Mesendoderm (in vitro differentiated cells): ENCODE data around the gene TBCD.

Experiments
- DNase-seq: peaks from one replicate; pipeline ENCODE4 v3.0.0; 2013
- H2AK5ac ChIP-seq: 2 replicates; pipeline ENCODE4 v1.6.1; 2013; ENCODE audit warnings: low read length, inconsistent platforms
- H2BK120ac ChIP-seq: 2 replicates; pipeline ENCODE4 v1.6.1; 2013; ENCODE audit warnings: low read depth, mild to moderate bottlenecking, low read length, moderate library complexity, mixed read lengths
- H2BK15ac ChIP-seq: replicated peaks from 2 replicates; pipeline ENCODE4 v1.6.1; 2013; ENCODE audit warnings: low read depth, mild to moderate bottlenecking, moderate library complexity
- H2BK5ac ChIP-seq: 2 replicates; pipeline ENCODE4 v1.6.1; 2013; ENCODE audit warnings: low read length, inconsistent platforms
- H3K18ac ChIP-seq: 2 replicates; pipeline ENCODE4 v1.6.1; 2013; ENCODE audit warnings: mild to moderate bottlenecking, low read length, mixed read lengths
- H3K23ac ChIP-seq: one replicate; pipeline ENCODE4 v1.6.1; 2013; ENCODE audit warnings: low read length
- H3K27ac ChIP-seq: 2 replicates; pipeline ENCODE4 v1.5.1; 2013; ENCODE audit warnings: low read depth, mild to moderate bottlenecking, inconsistent platforms, low read length, moderate library complexity
- H3K27me3 ChIP-seq: 2 replicates; pipeline ENCODE4 v1.6.1; 2013; ENCODE audit warnings: low read length, control low read depth, mild to moderate bottlenecking, inconsistent platforms; ENCODE audit not compliant: insufficient read depth, poor library complexity
- H3K36me3 ChIP-seq: 2 replicates; pipeline ENCODE4 v1.6.1; 2013; ENCODE audit warnings: low read length, inconsistent platforms; ENCODE audit not compliant: control insufficient read depth, insufficient read depth
- H3K4ac ChIP-seq: one replicate; pipeline ENCODE4 v1.6.1; 2013; ENCODE audit warnings: low read depth, mild to moderate bottlenecking, low read length, moderate library complexity
- H3K4me1 ChIP-seq: 2 replicates; pipeline ENCODE4 v1.6.1; 2013; ENCODE audit warnings: low read depth, low read length, inconsistent platforms; ENCODE audit not compliant: control insufficient read depth
- H3K4me2 ChIP-seq: 2 replicates; pipeline ENCODE4 v1.6.1; 2013; ENCODE audit warnings: low read length
- H3K4me3 ChIP-seq: 2 replicates; pipeline ENCODE4 v1.5.1; 2013; ENCODE audit warnings: mild to moderate bottlenecking, low read length
- H3K56ac ChIP-seq: one replicate; pipeline ENCODE4 v1.6.1; 2013; ENCODE audit warnings: low read length
- H3K79me1 ChIP-seq: 2 replicates; pipeline ENCODE4 v1.6.1; 2013; ENCODE audit warnings: low read length, inconsistent platforms
- H3K79me2 ChIP-seq: 2 replicates; pipeline ENCODE4 v1.6.1; 2013; ENCODE audit warnings: mild to moderate bottlenecking, low read length; ENCODE audit not compliant: control insufficient read depth, insufficient read depth
- H3K9ac ChIP-seq: 2 replicates; pipeline ENCODE4 v1.6.1; 2013; ENCODE audit warnings: low read length, inconsistent platforms
- H4K5ac ChIP-seq: one replicate; pipeline ENCODE4 v1.6.1; 2013; ENCODE audit warnings: low read length
- H4K8ac ChIP-seq: one replicate; pipeline ENCODE4 v1.6.1; 2013; ENCODE audit warnings: low read depth, mild to moderate bottlenecking, control low read depth, low read length, moderate library complexity
- WGBS: extraction: QIAGEN DNeasy Blood & Tissue Kit; methylation state at CpG from one replicate; pipeline ENCODE4 v1.1.7; 2013; ENCODE audit warnings: low lambda C conversion rate, missing lambda C conversion rate; ENCODE audit not compliant: insufficient coverage; ENCODE audit errors: extremely low coverage; 5-methylcytosine and 5-hydroxymethylcytosine counted together

TBCD gene

DNA sequence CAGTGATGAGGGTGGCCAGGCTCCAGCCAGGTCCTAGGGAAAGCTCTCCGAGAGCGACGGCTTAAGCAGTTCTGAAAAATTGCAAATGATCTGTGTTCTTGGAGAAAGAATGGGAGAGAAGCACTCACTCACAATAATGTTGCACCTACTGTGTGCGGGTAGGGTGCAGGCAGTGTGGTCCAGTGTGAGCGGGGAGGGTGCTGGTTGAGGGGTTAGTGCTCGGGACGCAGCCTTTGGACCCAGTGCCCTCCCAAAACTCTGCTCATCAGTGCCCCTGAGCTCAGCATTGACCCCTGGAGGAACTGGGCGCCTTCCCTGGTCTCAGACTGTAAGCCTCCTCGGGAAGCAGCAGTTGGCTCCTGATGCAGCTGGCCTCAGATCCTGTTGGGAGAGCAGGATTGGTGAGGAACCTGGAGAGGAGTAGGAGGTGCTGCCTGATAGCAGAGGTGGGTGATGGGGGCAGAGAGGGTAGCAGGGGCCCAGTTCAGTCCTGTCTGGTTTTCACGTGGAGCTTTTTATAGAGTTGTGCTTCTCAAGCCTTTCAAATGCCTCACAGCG lies 111.6 kb downstream of the TBCD start:
- Histone ChIP-seq H3K4me1 (no peaks in the 10 kb centered on the region), H4K8ac (no peak overlapping the region)

DNA sequence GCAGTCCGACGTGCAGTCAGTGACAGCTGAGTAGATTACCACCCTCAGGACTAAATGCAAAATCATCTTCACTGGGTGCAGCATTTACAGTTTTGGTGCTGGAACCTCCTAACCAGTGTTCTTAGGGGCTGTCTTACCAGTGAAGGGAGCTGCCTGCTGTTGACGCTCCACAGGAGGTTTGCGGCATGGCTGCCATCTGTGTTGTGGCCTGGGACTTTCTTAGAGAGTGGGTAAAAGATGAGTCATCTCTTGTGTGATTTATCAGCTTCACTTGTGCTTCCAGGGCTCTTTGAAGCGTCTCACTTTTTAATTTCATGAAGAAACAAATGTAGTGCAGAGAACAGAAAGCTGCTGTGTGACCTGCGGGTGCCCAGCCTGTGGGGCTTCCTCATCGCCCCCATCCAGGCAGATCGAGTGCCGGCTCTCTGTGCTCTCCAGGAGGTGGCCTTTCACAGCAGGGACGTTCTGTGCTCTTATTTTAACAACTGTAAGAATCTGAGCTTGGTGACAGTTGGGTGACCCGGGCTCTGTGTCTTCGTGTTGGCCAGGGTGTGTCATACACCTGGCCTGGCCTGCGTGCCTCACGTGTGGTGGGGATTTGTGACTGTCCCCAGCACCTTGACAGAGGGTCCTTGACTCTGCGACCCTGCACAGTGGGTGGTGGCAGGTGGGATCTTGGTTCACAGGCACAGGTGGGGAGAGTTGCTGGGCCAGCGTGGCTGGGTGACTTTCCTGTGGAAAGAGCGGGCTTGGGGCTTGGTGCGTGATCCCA lies 112.3 kb downstream of the TBCD start:
- Histone ChIP-seq H3K4me3 (no peak overlapping the region), H3K4ac (no peak overlapping the region), H4K8ac (no peak overlapping the region), H3K27ac (no peak overlapping the region), H3K27me3 (no peaks in the 10 kb centered on the region), H4K5ac (no peak overlapping the region), H2BK5ac (no peak overlapping the region), H3K56ac (no peak overlapping the region), H2BK15ac (no peak overlapping the region), H3K79me1 (peaks cover 4% of the 10 kb centered on the region), H3K23ac (no peak overlapping the region), H3K36me3 (no peaks in the 10 kb centered on the region), H3K9ac (no peak overlapping the region), H3K79me2 (no peaks in the 10 kb centered on the region), H3K4me2 (no peak overlapping the region), H2AK5ac (no peak overlapping the region), H3K4me1 (no peaks in the 10 kb centered on the region), H2BK120ac (no peak overlapping the region), H3K18ac (no peak overlapping the region)
- DNase-seq, result peak; percentile 33
- no CpG with 5 or more reads among the region's 18 CpGs for WGBS

More for the DNA sequence above, 111.6 kb downstream of the TBCD start:
- Histone ChIP-seq H3K4ac (no peak overlapping the region), H3K56ac (peak overlapping the region; percentile 25), H4K5ac (no peak overlapping the region), H3K27me3 (no peaks in the 10 kb centered on the region), H2BK5ac (no peak overlapping the region), H3K18ac (no peak overlapping the region), H3K79me2 (no peaks in the 10 kb centered on the region), H3K4me2 (no peak overlapping the region), H3K27ac (no peak overlapping the region), H2BK120ac (no peak overlapping the region), H3K9ac (no peak overlapping the region), H3K36me3 (no peaks in the 10 kb centered on the region), H3K79me1 (peaks cover 4% of the 10 kb centered on the region), H2BK15ac (no peak overlapping the region), H2AK5ac (no peak overlapping the region), H3K23ac (no peak overlapping the region), H3K4me3 (no peak overlapping the region)
- no CpG with 5 or more reads among the region's 11 CpGs for WGBS
- DNase-seq, result no peak

DNA sequence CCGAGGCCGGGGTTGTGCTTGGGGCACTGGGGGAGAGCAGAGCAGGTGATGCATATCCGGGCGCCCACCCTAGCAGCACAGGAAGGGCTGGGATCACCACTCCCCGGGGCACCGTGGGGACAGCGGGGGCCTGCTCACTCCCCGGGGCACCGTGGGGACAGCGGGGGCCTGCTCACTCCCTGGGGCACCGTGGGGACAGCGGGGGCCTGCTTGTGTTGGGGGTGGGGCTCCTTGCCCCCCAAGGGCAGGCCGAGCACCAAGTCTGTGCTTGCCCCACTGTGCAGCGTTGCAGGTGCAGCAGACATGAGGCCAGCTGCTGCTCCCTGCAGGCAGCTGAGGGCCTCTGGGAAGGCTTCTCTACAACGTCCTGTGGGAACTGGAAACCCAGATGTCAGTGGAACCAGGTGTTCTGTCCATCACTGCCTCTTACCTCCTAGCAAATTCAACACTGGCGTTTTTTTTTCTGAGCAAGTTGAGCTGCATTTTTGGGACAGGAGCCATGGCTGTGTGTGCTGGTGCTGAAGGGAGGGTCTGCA lies 112.9 kb downstream of the TBCD start:
- Histone ChIP-seq H2BK15ac (no peak overlapping the region), H3K18ac (no peak overlapping the region), H3K4me3 (no peak overlapping the region), H3K4me2 (no peak overlapping the region), H2BK120ac (no peak overlapping the region), H3K79me1 (peaks cover 4% of the 10 kb centered on the region), H3K27me3 (no peaks in the 10 kb centered on the region), H2BK5ac (no peak overlapping the region), H3K79me2 (no peaks in the 10 kb centered on the region), H4K5ac (no peak overlapping the region), H3K23ac (no peak overlapping the region), H3K9ac (no peak overlapping the region), H2AK5ac (no peak overlapping the region), H3K36me3 (no peaks in the 10 kb centered on the region), H3K4ac (no peak overlapping the region), H3K4me1 (no peaks in the 10 kb centered on the region), H3K27ac (no peak overlapping the region), H4K8ac (no peak overlapping the region), H3K56ac (no peak overlapping the region)
- no peak for DNase-seq
- no CpG with 5 or more reads among the region's 16 CpGs for WGBS

DNA sequence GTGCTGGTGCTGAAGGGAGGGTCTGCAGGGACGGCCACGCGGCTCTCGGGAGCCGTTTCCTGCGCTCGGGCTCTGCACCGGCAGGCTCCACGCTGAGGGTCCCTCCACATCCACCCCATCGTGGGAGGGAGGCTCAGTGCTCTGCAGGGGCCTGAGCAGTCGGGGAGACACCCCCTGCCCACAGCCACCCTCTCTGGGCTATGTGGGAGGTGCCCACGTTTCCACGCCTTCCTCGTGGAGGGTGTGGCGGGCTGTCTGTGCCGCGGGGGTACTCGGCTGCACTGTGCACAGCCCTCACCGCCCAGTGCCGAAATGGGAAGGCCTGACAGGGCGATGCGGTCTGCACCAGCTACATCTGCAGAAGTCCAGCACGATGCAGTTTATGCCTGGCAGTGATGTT lies 113.4 kb downstream of the TBCD start:
- Histone ChIP-seq H3K4me2 (no peak overlapping the region), H3K18ac (no peak overlapping the region), H3K23ac (no peak overlapping the region), H2BK120ac (no peak overlapping the region), H2AK5ac (no peak overlapping the region), H2BK15ac (no peak overlapping the region), H3K4ac (no peak overlapping the region), H2BK5ac (no peak overlapping the region), H3K27ac (no peak overlapping the region), H3K56ac (no peak overlapping the region), H4K5ac (no peak overlapping the region), H3K9ac (no peak overlapping the region), H3K4me3 (no peak overlapping the region), H3K27me3 (no peaks in the 10 kb centered on the region), H4K8ac (no peak overlapping the region), H3K36me3 (peaks cover 2% of the 10 kb centered on the region), H3K79me2 (no peaks in the 10 kb centered on the region), H3K4me1 (no peaks in the 10 kb centered on the region), H3K79me1 (peaks cover 3% of the 10 kb centered on the region)
- no peak for DNase-seq
- WGBS, result no CpG with 5 or more reads among the region's 23 CpGs

DNA sequence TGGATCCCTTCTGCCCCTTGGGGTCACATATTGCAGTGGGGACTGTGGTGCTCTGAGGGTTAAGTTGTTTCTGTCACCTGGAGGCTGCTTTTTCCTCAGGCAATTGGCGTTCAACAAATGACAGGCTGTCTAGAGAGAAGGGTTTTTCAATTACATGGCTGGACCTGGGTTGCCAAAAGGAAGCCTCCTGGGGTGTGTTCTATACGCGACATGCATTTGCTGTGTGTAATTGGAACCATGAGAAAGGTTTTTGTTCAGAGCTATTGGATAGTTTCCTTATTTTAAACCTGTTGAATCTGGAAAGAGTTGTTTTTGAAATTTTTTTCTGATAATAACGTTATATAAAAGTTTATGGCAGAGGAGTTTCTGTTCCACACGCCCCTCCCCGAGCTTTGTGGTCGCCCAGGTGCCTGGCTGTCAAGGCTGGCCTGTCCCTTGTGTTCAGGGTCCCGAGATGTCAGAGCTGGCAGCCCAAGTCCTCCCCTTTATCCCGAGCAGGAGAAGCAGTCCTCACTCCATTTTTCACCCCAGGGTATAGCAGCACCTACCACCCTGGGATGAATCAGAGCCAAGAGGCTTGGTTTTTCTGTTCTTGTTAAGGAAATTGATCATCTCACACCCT lies 114.0 kb downstream of the TBCD start:
- no peak overlapping the region for H3K4ac ChIP-seq
- no peak overlapping the region for H2BK120ac ChIP-seq
- no peak overlapping the region for H3K18ac ChIP-seq
- no peak overlapping the region for H3K9ac ChIP-seq
- no peaks in the 10 kb centered on the region for H3K4me1 ChIP-seq
- H4K8ac ChIP-seq, result no peak overlapping the region
- DNase-seq, result no peak
- peaks cover 5% of the 10 kb centered on the region for H3K36me3 ChIP-seq
- H3K79me2 ChIP-seq, result no peaks in the 10 kb centered on the region
- no peaks in the 10 kb centered on the region for H3K27me3 ChIP-seq
- no peak overlapping the region for H3K56ac ChIP-seq
- H3K27ac ChIP-seq, result no peak overlapping the region
- H2BK15ac ChIP-seq, result no peak overlapping the region
- no peak overlapping the region for H3K4me3 ChIP-seq
- no peak overlapping the region for H3K23ac ChIP-seq
- peaks cover 3% of the 10 kb centered on the region for H3K79me1 ChIP-seq
- no peak overlapping the region for H3K4me2 ChIP-seq
- no peak overlapping the region for H2AK5ac ChIP-seq
- H4K5ac ChIP-seq, result no peak overlapping the region
- H2BK5ac ChIP-seq, result no peak overlapping the region
- no CpG with 5 or more reads among the region's 9 CpGs for WGBS
